ENCODE data around the gene FHOD1.
A peak's percentile ranks its signal among the peaks of the same experiment; 100 is the strongest.

Gene FHOD1

DNA sequence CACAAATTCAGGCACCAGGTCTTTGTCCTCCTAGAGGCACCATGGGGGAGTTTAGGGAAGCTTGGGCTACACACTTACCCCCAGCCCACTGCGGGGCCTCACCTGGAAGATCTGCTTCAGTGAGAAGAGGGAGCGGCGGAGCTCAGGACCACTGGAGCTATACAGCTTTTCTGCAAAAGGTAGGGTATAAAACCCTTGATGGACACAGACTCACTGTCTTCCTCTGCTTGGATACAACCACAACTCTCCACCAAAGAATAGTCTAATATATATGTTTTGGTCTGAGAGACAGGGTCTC lies 9.1 kb downstream of the FHOD1 start:
- DNase-seq (ENCODE audit: low read depth, low spot score): no peak
- no peak overlapping the region for H3K4me3 ChIP-seq (ENCODE audit: low read length)

DNA sequence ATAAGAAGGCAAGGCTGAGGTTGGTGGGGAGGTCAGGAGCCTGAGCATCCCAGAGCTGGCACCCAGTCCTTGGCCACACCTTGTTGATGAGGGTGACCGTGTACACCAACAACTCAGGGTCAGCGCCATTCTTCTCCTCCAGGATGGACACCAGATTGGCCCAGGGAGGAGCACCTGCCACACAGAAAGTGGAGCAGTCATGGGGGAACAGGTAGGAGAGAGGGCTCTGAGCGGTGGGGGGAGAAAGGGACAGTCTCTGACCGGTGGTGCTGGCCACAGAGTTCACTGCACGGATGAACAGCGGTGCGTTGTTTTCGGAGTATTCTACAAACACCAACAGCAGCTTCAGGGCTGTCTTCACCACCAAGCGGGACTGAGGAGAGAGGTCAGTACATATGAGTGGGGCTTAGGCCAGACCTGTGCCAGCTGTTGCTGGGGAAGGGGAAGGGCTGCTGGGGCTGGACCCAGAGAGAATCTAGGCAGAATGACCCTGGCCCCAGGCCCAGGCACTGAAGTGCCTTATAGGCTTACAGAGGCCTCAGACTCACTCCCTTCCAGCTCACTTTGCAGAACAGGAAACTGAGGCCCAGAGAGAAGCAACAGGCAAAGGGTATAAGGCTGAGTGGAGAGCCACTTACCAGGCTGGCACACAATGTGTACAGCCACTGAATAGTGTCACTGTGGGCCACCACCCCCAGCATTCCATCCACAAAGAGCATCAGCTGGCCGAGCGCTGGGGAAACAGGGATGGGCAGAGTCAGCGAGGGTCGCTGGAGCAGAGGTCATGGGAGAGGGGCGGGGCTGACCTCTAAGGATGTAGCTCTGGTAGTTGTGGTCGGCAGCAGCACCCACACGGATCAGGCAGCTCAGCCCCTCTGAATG lies 9.6 kb downstream of the FHOD1 start:
- no peak overlapping the region for H3K4me3 ChIP-seq (ENCODE audit: low read length)
- DNase-seq (ENCODE audit: low read depth, low spot score): no peak

DNA sequence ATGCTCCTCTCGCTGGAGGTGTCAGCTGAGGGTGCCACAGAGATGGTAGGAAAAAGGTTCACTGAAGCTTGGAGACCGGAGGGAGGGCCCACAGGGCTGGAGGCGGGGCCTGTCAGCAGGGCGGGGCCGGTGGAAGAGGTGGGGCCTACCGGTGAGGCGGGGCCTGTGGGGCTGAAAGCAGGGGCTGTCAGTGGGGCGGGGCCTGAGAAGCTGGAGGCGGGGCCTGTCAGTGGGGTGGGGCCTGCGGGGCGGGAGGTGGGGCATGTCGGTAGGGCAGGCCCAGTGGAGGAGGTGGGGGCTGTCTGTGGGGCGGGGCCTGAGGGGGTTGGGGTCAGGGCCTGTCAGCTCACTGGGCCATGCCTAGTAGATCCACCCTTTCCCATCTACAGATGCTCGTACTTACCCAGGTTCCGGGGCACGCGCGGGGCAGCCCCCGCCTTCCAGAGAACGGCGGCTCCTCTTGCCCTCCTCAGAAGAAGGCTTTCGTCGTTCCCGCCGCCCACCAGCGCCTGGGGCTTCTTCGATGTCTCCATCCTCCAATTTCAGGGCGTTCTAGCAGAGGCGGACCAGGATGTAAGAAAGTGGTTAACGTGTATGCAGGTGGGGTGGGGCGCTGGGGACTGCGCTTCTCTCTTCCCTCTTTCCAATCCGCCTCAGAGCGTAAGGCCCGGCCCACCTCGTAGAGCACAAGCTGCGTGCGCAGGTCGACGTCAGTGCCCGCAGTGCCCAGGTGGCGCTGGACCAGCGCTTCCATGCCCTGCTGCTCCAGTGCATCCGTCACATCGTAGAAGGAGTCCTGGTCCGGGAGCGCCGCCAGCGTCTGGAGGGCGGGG lies 10.5 kb downstream of the FHOD1 start:
- H3K4me3 ChIP-seq (ENCODE audit: low read length): peak overlapping the region; percentile 65
- DNase-seq (ENCODE audit: low read depth, low spot score): peak; percentile 81

DNA sequence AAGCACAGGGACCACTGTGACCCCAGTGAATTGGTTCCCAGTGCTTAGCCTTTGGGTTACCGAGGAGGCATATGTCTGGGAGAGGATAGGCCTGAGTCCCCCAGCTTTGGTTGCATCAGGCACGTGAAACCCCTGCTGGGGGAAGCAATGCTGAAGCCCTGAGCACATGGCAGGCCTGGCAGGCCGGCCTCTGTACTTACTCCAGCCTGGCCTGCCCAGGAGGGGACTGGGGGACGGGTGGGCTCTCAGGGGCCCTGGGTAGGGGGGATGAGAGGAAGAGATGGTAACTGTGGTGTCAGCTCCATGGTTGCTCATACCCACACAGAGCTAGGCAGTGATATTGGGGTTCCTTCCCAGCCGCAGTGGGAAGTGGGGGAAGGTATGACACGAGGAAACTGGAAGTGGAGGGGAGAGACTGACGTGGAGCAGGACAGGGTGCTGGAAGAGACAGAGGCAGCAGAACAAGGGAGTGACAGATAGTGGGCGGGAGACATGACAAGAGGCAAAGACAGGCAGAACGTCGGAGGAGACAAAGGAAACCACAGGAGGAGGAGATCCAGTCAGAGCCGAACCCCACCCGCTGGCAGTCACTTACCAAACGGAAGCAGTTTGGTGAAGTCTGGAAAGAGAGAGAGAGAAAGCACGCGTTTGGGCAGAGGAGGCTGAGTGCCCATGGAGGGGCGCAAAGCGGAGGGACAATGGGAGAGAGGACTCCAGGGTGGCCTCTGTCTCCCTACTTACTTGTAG lies 11.3 kb downstream of the FHOD1 start:
- H3K4me3 ChIP-seq (ENCODE audit: low read length): peak overlapping the region; percentile 65

DNA sequence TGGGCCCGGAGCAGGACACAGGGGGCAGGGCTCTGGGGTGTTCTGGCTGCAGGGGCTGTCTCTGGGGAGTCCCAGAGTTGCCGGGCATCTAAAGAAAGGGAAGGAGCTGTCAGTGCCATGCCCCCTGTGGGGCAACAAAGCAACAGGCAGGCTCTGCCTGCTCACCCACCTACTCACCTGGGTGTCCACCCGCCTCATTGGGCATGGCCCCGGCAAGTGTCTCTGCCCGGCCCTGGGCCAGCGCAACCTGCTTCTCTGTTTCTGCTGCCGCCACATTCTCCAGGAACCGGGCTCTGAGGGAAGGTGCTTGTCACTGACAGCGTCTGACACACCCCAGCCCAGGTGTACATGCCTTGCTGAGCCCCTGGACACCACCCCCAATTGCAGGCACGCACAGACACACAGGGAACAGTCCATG lies 13.1 kb downstream of the FHOD1 start:
- no peak for DNase-seq (ENCODE audit: low read depth, low spot score)
- no peak overlapping the region for H3K4me3 ChIP-seq (ENCODE audit: low read length)

More for the DNA sequence above, 11.3 kb downstream of the FHOD1 start:
- peak; percentile 94 for DNase-seq (ENCODE audit: low read depth, low spot score)

DNA sequence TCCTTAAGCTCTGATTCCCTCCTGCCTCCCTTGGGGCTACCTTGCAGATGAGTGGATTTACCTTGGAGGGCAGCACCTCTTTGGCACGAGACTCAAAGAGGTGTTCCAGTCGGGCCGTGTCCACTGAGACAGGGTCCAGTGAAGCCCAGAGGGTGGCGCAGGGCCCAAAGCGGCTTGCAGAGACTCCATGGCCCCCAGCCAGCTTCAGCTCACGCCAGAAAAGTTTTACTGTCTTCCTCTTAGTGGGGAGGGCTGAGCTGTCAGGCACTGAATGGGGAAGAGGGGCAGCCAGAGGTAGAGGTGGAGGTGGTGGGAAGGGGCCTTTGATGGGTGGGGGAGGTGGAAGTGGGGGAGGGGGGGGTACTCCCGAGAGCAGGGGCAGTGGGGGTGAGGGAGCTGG lies 13.7 kb downstream of the FHOD1 start:
- no peak for DNase-seq (ENCODE audit: low read depth, low spot score)
- no peak overlapping the region for H3K4me3 ChIP-seq (ENCODE audit: low read length)

DNA sequence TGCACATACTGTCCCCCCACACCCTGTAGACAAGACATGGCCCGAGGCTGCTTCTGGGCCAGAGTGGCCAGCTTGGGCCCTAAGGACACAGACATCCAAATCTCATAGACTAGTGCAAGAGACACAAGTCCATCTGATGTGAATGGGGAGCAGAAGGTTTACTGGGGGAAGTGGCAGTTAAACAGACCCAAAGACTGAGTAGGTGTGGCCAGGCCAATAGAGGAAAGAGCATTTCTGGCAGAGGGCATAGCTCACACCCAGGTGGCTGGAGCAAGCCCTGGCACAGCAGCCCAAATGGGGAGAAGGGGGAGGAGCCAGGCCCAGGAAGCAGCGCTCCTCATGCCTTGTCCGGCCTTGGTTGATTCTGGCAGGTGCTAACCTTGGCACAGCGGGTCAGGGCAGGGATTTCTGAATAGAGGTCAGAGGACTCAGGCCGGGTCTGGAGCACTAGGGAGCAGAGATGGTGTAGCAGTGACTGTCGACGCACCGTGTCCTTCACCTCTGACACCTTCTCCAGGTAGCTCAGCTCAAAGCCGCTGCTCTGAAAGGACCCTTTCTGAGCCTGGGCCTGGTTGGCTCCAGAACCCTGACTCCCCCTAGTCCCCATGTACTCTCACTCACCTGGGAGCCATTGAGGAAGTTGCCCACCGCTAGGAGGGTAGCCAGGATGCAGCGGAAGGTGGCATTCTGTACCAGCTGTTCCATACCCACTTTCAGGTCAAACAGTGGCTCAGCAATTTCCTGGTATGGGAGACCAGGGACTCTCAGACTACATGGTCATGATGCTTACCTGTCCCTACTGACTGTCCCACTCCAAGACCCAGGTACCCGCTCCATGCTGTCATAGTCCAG lies 16.2 kb downstream of the FHOD1 start:
- no peak overlapping the region for H3K4me3 ChIP-seq (ENCODE audit: low read length)
- no peak for DNase-seq (ENCODE audit: low read depth, low spot score)

DNA sequence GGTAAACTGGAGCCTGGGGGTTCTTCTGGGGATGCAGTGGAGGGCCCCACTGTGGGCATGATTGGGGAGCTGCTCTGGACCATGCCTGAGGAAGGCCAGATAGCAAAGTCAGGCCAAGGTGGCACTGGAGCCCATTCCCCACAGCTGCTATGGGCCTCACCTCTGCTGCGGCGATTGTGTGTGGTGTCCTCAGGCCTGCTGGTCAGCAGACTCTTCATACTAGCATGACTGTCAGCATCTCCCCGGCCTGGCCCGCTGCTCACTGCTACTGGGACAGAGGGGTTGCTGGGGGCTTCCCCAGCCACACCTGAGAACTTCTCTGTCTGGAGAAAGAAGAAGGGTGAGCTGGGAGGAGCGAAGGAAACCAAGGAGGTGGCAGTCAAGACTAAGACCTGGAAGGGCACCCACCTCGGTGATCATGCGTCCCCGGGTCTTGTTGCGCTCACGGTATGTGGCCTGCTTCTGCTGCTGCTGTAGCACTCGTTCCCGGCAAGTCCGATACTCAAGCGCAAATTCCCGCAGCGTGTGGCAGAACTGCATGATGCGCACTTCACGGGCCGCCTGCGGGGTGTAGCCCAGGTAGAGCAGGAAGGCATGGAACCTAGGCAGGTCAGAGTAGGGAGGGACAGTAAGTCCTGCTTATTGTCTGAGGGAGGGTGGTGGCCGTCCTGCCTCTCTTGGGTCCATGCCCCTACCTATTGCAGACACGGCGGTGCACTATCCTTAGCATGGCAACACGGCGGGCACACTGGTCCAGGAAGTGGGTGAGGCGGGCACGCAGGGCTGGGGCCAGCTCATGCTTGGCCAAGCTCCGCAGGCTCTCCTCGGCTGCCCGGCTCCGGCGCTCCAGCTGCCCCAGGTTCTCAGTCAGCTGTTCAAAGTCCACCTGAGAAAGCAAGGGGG lies 17.1 kb downstream of the FHOD1 start:
- no peak overlapping the region for H3K4me3 ChIP-seq (ENCODE audit: low read length)
- DNase-seq (ENCODE audit: low read depth, low spot score): no peak

DNA sequence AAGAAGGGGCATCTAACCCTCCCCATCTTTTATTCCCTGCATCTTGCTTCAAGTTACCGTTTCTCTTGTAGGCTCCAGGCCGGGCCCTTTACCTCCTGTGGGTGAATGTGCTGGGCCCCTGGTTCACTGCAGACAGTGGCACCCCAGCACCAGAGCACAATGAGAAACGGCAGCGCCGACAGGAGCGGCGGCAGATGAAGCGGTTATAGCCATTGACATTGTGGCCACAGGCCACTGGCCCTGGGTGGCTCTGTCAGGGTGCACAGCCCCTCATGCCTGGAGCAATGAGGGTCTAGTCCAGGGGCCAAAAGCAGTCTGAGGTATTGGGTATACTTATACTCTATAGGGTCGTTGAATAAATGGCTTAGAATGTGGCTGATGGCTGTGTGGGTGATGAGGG lies 18.4 kb downstream of the FHOD1 start:
- no peak overlapping the region for H3K4me3 ChIP-seq (ENCODE audit: low read length)
- no peak for DNase-seq (ENCODE audit: low read depth, low spot score)

DNA sequence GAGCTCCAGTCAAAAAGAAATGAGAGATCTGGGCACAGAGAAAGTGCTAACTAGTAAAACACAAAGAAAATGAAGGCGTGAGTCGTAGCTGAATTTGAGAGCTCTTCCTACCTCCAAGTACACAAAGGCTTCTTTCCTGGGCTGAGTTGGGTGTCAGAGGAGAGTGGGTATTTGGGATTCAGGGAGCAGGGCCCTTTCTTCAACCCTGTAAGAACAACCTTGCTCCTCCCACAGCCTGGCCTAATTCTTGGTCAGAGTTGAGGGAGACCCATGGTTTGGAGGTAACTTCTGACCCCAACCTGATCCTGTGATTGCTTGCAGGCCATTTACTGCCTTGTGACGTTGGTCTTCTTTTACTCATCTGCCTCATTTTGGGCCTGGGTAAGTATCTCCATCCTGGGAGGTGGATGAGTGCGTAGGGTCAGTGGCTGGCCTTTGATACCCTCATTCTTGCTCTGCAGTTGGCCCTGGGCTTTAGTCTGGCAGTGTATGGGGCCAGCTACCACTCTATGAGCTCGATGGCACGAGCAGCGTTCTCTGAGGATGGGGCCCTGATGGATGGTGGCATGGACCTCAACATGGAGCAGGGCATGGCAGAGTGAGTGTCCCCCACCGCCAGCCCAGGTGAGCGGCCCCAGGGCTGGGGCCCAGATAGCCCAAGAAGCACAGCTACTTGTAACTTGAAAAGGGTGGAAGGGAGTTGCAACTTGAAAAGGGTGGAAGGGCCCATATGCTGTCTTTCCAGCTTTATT lies 19.1 kb downstream of the FHOD1 start:
- peak overlapping the region; percentile 82 for H3K4me3 ChIP-seq (ENCODE audit: low read length)

DNA sequence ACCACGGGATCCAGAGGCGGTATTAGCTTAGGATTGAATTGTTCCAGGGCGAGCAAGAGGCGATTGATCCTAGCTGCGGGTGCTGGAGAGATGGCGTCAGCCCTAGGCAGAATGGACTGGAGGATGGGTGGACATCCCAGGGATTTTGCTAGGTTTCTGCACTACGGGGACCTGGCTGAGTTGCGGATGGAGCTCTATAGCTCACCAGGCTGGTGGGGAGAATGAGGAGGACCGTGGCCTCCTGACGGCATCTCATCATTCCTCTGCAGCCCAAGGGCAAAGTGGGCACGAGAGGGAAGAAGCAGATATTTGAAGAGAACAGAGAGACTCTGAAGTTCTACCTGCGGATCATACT lies 19.7 kb downstream of the FHOD1 start:
- no peak for DNase-seq (ENCODE audit: low read depth, low spot score)
- H3K4me3 ChIP-seq (ENCODE audit: low read length): peak overlapping the region; percentile 82

More for the DNA sequence above, 19.1 kb downstream of the FHOD1 start:
- no peak for DNase-seq (ENCODE audit: low read depth, low spot score)

DNA sequence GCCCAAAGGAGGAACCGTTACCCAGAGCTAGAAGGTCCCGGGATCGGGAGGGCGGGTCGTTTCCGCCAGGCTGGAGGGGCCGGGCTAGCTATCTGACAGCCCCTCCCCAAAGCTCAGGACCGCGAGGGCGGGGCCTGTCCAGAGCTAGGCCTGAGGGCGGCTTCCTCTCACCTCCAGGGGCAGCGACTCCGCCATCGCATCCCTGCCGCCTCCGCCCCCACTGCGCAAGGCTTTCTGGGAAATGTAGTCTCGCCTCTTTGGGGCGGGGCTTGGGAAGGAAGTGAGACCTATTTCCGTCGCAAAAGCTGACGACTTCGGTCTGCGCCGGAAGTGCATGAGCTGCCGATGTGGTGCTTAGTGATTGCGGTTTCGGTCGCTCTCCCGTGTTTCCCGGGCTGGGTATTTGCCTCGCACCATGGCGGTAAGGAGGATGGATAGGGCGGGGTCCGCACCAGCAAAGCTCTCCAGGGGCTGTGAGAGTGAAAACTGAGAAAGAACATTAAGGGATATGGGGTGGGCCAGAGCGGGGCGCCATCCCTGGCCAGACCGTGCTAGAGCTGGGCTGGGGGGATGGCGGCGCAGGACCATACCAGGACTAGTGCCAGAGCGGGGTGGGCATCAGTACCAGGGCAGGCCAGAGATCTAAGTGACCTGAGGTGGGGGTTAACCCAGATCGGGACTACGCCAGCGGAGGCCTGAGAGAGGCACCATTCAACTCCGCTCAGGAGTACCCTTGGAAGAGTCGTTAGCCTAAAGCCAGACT lies 20.3 kb downstream of the FHOD1 start, which contains the start of gene TMEM208:
Gene TMEM208, plus strand, starts transcription at position 327 of the 763 bp plus-strand sequence. Its CDS starts 89 bp downstream, at position 416.
- peak; percentile 97 for DNase-seq (ENCODE audit: low read depth, low spot score)
- peak within 1 kb of the TSS; percentile 82 for H3K4me3 ChIP-seq (ENCODE audit: low read length)

DNA sequence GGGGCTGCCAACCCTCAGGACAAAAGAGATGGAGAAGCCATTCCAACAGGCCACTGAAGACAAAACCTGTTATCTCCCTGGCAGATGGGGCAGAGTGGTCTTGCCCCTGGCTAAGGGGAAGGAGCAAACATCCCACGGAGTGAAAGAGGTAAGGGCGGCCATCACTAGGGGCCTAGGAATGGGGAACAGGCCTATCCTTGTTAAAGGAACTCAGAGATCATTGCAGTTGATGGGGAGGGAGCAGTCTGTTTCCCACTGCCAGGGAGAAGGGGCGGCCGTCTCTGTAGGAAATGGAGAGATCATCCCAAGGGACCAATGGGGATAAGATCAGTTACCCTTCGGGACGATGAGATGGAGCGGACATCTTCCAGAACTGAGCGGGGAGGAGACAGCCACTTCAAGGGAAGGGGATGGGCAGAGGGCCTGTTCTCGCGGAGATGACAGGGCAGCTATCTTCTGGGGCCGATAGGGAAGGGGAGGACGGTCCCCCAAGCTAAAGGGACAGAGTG lies 20.9 kb downstream of the FHOD1 start:
- DNase-seq (ENCODE audit: low read depth, low spot score): no peak
- H3K4me3 ChIP-seq (ENCODE audit: low read length): peak overlapping the region; percentile 82

DNA sequence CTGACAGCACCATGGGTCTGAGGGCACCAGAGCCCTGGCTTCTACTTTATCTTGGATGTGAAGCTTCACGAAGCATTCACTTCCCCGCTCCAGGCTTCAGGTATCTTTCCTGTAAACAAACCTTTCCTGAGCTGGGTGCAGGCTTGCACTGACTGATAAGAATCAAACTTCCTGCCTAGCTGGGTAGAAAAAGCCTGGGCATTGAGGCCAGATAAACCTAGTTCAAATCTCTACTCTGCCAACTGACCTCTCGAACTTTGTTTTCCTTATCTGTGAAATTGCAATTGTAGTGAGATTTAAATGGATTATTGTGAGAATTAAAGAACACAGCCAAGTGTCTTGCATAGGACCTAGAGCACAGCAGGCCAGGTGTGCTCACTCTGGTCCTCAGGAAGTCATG lies 23.3 kb downstream of the FHOD1 start:
- no peak for DNase-seq (ENCODE audit: low read depth, low spot score)
- H3K4me3 ChIP-seq (ENCODE audit: low read length): no peak overlapping the region

DNA sequence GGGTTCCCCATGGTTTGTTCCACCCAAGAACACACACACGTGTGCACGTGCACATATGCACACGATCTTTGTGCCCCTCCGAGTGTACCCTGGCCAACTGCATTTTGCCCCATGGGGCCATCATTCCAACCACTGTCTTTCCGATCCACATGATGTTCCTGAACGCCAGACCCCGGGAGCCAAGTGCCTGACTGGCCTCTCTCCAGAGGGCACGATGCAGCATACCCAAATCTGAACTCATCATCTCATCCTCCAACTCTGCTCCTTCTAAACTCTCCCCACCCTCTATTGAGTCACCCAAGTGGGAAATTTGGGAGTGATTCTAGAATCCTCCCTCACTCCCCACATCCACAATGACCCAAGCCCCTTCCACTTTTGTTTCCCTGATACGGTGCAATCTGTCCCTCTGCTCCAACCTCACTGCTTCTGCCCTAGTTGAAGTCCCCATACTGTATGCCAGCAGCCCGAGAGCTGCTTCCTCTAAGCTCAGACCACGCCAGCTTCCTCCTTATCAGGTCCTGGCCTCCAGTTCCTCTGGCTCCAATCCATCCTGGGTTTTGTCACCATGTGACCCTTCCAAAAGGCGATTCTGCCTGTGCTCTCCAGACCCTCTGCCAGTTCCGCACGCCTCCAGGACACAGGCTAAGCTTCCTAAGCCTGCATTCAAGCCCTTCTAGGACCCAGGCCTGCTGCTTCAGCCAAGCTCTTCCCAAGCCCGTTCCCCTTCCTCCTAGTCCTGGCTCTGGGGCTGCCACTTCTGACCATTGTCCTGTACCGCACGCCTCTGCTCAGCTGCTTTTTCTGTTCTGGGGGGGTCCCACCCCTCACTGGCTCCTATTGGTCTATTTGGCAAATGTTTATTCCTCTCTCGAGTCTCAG lies 30.4 kb downstream of the FHOD1 start:
- DNase-seq (ENCODE audit: low read depth, low spot score): no peak

More for the DNA sequence above, 30.4 kb downstream of the FHOD1 start:
- no peak overlapping the region for H3K4me3 ChIP-seq (ENCODE audit: low read length)

All from Jurkat, Clone E6-1 (cell line).